Thyroid gland (tissue), 4 donors: ENCODE data around the gene SPECC1. TPM values are rescaled to one million over a fixed set of nuclear protein-coding genes. Genes with fewer than 3 reads are reported as not detected.

ENCODE experiments used
- DNase-seq, 2 donors: peaks; one replicate each; pipeline ENCODE4 v3.0.0-alpha.2; 2019
- H3K27ac ChIP-seq, 3 donors: fragments of 200-600 bp; sonication (generic); 1 replicate in 2 of 3; 2 replicates in 1 of 3; pipeline ENCODE4 v1.5.1; 2016 to 2019; ENCODE audit warnings: mild to moderate bottlenecking in 1 of 3, moderate library complexity in 1 of 3
- H3K27me3 ChIP-seq: fragments of 200-600 bp; sonication (generic); one replicate; pipeline ENCODE4 v1.5.1; 2019
- H3K36me3 ChIP-seq, 2 donors: fragments of 200-600 bp; sonication (generic); one replicate each; pipeline ENCODE4 v1.5.1; 2016 to 2019
- H3K4me1 ChIP-seq, 2 donors: fragments of 200-600 bp; sonication (generic); one replicate each; pipeline ENCODE4 v1.5.1; 2017 to 2019
- H3K4me3 ChIP-seq, 3 donors: fragments of 200-600 bp; sonication (generic); replicated peaks in 1 of 3; 1 replicate in 2 of 3; 2 replicates in 1 of 3; pipeline ENCODE4 v1.5.1; 2016; ENCODE audit warnings: mild to moderate bottlenecking in 1 of 3
- H3K9me3 ChIP-seq: fragments of 200-600 bp; sonication (generic); one replicate; pipeline ENCODE4 v1.5.1; 2017
- POLR2A ChIP-seq, 2 donors: fragments of 450-650 bp; IDR thresholded peaks; one replicate each; pipeline ENCODE4 v1.6.1; 2017; ENCODE audit warnings: antibody characterized with exemption in 2 of 2, mild to moderate bottlenecking in 2 of 2, moderate library complexity in 1 of 2
- WGBS, 2 donors: methylation state at CpG; one replicate each; pipeline ENCODE4 v1.1.5; 2017; 5-methylcytosine and 5-hydroxymethylcytosine counted together
- intact Hi-C: fragments of 100-400 bp; cut with DNase I; formaldehyde crosslinking; loops from one replicate; pipeline ENCODE4 v1.15.1; 2023
- total RNA-seq, 4 donors: library from RNA; depleted of rRNA; stranded (reverse); fragments of >200 nt; gene quantifications; one replicate each; pipeline ENCODE4 v1.2.3, GENCODE V29; 2016
- TF ChIP-seq, protein P1 (sequence below), 6 experiments: fragments of 200-600 bp in 3 of 6; fragments of 450-650 bp in 3 of 6; sonication (generic) in 3 of 6; IDR thresholded peaks; one replicate each; pipeline ENCODE4 v1.5.1; 2016 to 2019; ENCODE audit warnings: antibody characterized with exemption in 6 of 6, mild to moderate bottlenecking in 2 of 6, inconsistent platforms in 1 of 6, moderate library complexity in 1 of 6

SPECC1 gene
- total RNA-seq, 4 donors from 2014 or later = 19.8 to 41.5 (median 24.4) TPM

DNA sequence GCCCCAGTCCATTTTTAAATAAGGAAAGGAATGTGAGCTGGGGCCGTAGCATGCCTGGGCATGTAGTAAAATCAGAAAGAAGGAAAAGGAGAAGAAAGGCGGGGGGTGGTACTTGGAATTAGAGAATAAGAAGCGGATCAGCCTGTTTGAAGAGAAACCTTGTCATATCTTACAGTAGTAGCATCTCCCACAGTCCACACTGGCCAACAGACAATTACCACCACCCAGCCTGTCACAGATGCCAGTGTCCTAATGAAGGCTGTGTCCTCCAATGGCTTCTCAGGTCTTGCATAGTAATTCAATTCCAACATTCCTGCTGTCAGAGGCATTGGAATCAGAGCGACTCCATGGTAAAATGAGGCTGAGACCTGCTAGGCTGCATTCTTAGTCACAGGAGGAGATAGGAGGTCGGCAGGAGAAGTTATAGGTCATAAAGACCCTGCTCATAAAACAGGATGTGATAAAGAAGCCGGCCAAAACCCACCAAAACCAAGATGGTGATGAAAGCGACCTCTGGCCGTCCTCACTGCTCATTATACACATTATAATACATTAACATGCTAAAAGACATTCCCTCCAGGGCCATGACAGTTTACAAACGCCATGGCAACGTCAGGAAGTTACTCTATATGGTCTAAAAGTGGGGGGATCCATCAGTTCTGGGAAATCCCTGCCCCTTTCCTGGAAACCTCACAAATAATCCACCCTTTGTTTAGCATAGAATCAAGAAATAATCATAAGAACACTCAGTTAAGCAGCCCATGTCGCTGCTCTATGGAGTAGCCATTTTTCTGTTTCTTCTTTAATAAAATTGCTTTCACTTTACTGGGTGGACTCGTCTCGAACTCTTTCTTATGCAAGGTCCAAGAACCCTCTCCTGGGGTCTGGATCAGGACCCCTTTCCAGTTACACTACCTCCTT, 22.0 kb upstream of the SPECC1 start:
- 76 to 77% methylated on average over 13 of the region's 13 CpGs for WGBS, 2 donors
- TF ChIP-seq POLR2A (IDR thresholded peaks at IDR 0.05) = no peak
- TF ChIP-seq, protein P1, sequence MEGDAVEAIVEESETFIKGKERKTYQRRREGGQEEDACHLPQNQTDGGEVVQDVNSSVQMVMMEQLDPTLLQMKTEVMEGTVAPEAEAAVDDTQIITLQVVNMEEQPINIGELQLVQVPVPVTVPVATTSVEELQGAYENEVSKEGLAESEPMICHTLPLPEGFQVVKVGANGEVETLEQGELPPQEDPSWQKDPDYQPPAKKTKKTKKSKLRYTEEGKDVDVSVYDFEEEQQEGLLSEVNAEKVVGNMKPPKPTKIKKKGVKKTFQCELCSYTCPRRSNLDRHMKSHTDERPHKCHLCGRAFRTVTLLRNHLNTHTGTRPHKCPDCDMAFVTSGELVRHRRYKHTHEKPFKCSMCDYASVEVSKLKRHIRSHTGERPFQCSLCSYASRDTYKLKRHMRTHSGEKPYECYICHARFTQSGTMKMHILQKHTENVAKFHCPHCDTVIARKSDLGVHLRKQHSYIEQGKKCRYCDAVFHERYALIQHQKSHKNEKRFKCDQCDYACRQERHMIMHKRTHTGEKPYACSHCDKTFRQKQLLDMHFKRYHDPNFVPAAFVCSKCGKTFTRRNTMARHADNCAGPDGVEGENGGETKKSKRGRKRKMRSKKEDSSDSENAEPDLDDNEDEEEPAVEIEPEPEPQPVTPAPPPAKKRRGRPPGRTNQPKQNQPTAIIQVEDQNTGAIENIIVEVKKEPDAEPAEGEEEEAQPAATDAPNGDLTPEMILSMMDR (IDR thresholded peaks at IDR 0.05) = no peak

DNA sequence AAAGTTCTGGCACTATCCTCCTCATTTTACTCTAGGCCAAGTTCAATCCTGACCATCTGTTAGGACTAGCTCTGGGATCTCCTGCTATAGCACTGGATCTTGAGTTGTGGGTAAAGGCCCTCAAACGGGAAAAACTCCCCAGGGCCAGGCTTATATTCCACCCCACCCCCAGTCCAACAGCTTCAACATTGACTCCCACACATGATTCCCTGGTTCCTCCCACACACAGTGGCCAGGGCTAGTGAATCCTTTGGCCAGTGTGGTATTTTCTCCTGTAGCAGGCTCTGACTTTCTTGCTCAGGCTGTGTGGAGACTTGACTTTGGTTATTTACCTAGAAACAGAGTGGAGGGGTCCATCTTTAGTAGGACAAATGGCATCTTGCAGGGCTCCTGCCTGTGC, 21.3 kb upstream of the SPECC1 start:
- no peak for TF ChIP-seq POLR2A (IDR thresholded peaks at IDR 0.05)
- TF ChIP-seq, protein P1 (IDR thresholded peaks at IDR 0.05) = no peak
- H3K27me3 ChIP-seq = no peaks in the 10 kb centered on the region
- 60 to 74% methylated on average over 1 of the region's 1 CpG for WGBS, 2 donors
- H3K27ac ChIP-seq = no peak overlapping the region
- intact Hi-C loops = no loop called here
- no peaks in the 10 kb centered on the region for H3K9me3 ChIP-seq
- no peak overlapping the region for H3K4me3 ChIP-seq
- peaks cover 0 to under 1% of the 10 kb centered on the region in 2 donors for H3K4me1 ChIP-seq
- no peak for DNase-seq
- no peaks in the 10 kb centered on the region for H3K36me3 ChIP-seq

More for the DNA sequence above, 22.0 kb upstream of the SPECC1 start:
- Histone ChIP-seq H3K4me3 (no peak overlapping the region), H3K36me3 (no peaks in the 10 kb centered on the region), H3K9me3 (no peaks in the 10 kb centered on the region), H3K4me1 (no peaks in the 10 kb centered on the region), H3K27me3 (no peaks in the 10 kb centered on the region), H3K27ac (no peak overlapping the region)
- intact Hi-C loops = no loop called here
- no peak for DNase-seq

GRCh38 chr17:19991252-19991885, 17.8 kb upstream of the SPECC1 start:
- Histone ChIP-seq H3K4me1 (peaks cover 0 to 3% of the 10 kb centered on the region in 2 donors), H3K27me3 (no peaks in the 10 kb centered on the region)
- intact Hi-C loops = loop anchor here (5.0 kb wide), 1 partner anchor 131 kb away; no protein-coding TSS in a partner anchor

GRCh38 chr17:19992803-19993713, 16.1 kb upstream of the SPECC1 start:
- TF ChIP-seq POLR2A (IDR thresholded peaks at IDR 0.05) = no peak
- TF ChIP-seq, protein P1 (IDR thresholded peaks at IDR 0.05) = peak; percentile 50 to 92 (median 70)
- peaks cover 0 to 3% of the 10 kb centered on the region in 2 donors for H3K4me1 ChIP-seq
- H3K36me3 ChIP-seq = no peaks in the 10 kb centered on the region
- no peaks in the 10 kb centered on the region for H3K9me3 ChIP-seq
- 23 to 32% methylated on average over 23 to 24 of the region's 24 CpGs for WGBS, 2 donors
- no peaks in the 10 kb centered on the region for H3K27me3 ChIP-seq
- H3K27ac ChIP-seq = no peak overlapping the region
- no peak overlapping the region for H3K4me3 ChIP-seq
- intact Hi-C loops = loop anchor here (5.0 kb wide), 1 partner anchor 129 kb away; no protein-coding TSS in a partner anchor
- DNase-seq = peak; percentile 92 to 94

More at GRCh38 chr17:19991252-19991885, 17.8 kb upstream of the SPECC1 start:
- TF ChIP-seq POLR2A (IDR thresholded peaks at IDR 0.05) = no peak
- TF ChIP-seq, protein P1 (IDR thresholded peaks at IDR 0.05) = no peak
- H3K9me3 ChIP-seq = no peaks in the 10 kb centered on the region
- no peak overlapping the region for H3K27ac ChIP-seq
- no peaks in the 10 kb centered on the region for H3K36me3 ChIP-seq
- H3K4me3 ChIP-seq = no peak overlapping the region
- 33 to 40% methylated on average over 4 of the region's 4 CpGs for WGBS, 2 donors
- DNase-seq = no peak
